ENCODE results near the gene FZD4. TPM values are rescaled to one million over a fixed set of nuclear protein-coding genes. Genes with fewer than 3 reads are reported as not detected.

The FZD4 gene
- total and polyA plus RNA-seq, 2 donors (not counting 1 experiment from before 2014, with no cell fraction given), result 0.01 to 0.02 TPM

DNA sequence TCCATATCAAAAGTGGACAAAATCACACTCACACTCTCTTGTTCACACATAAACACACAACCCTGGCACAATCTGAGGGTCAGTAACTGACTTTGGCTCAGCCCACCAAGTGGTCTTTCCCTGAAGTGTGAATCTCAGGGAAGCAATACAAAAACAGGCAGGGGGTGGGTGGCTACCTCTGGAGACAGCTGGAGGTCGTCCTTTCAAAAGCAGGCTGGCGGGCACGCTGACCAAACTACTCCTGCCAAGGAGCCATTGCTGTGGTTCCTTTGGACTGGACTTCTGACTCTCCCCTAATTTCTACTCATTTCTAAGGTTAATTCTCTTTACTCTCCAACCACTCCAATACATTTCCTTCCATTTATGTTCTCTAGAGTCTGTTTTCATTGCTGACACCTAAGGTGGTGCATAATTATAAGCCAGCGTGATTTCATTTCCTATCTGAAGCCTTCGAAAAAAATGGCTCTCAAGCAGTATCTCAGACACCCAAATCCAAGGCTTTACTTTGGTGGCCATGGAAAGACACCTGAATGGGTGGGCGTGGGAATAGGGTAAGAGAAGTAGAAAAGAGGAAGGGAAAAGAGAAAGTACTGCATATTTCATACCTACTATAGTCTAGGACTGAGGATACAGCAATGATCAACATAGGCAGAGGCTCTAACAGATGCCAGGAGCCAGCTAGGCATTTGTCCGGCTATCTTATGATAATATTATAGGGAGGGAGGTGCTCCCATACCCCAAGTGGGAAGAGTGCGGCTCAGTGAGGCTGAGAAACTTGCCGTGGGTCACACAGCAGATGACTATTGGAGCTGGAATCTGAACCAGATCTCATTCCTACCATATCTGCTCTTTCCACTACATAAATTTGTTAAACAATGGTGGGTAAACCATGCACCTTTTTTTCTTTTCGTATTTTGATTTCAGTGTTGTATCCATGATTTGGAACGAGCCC lies 22.0 kb downstream of the FZD4 start:
- H2AFZ ChIP-seq (ENCODE audit: insufficient read depth, low read depth, low read length, poor library complexity, severe bottlenecking), result no peak overlapping the region
- H3K36me3 ChIP-seq (replicated peaks in 1 of 2; ENCODE audit: control extremely low read depth in 1 of 2, control insufficient read depth in 1 of 2, extremely low read depth in 1 of 2, insufficient read depth in 2 of 2, low read length in 1 of 2), result no peaks in the 10 kb centered on the region
- no peak overlapping the region for H3K27ac Mint-ChIP-seq

DNA sequence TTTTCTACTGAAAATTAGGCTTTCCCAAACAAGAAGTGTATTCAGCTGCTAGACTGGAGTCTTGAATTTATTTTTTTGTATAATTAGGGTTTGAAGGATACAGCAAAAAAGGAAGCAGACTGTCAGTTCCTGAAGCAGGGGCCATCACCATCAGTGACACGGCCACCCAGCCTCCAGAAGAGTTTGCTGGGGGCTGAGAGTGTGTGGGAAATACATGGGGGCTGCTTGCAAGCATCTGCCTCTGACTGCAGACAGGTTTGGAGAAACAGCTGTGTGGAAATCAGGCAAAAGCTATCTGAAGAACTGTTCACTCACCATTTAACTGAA lies 23.0 kb downstream of the FZD4 start:
- no peaks in the 10 kb centered on the region for H3K9me3 ChIP-seq (ENCODE audit: control extremely low read depth in 1 of 3, control insufficient read depth in 2 of 3, insufficient read depth in 1 of 3, low read length in 2 of 3)
- CTCF ChIA-PET, result interaction anchor here (0.7 to 1.3 kb wide), 2 partner anchors 369 to 491 kb away, joined by 4 to 5 read pairs; no protein-coding TSS in a partner anchor
- H3K79me2 ChIP-seq (ENCODE audit: control insufficient read depth, insufficient read depth, low read length), result no peaks in the 10 kb centered on the region
- no peaks in the 10 kb centered on the region for H3K27me3 ChIP-seq (replicated peaks in 1 of 4; ENCODE audit: control extremely low read depth in 1 of 4, control insufficient read depth in 3 of 4, insufficient read depth in 4 of 4, low read length in 3 of 4)
- H3K4me1 ChIP-seq (ENCODE audit: control insufficient read depth in 2 of 2, insufficient read depth in 2 of 2, low read length in 2 of 2), result no peaks in the 10 kb centered on the region
- Mint-ChIP-seq H3K9me3 (ENCODE audit: insufficient read depth) (no peaks in the 10 kb centered on the region), H3K4me1 (no peaks in the 10 kb centered on the region), H3K4me3 (no peak overlapping the region), H3K27me3 (no peaks in the 10 kb centered on the region), H3K27ac (no peak overlapping the region)
- no CpG with 5 or more reads among the region's 1 CpG for WGBS (ENCODE audit: insufficient coverage)
- H2AFZ ChIP-seq (ENCODE audit: insufficient read depth, low read depth, low read length, poor library complexity, severe bottlenecking), result no peak overlapping the region
- no peak overlapping the region for H3K4me3 ChIP-seq (ENCODE audit: control extremely low read depth in 1 of 5, extremely low read depth in 1 of 5, insufficient read depth in 1 of 5, low read depth in 2 of 5, low read length in 4 of 5)
- POLR2A ChIA-PET, result no interaction called here
- no peaks in the 10 kb centered on the region for H3K36me3 ChIP-seq (replicated peaks in 1 of 2; ENCODE audit: control extremely low read depth in 1 of 2, control insufficient read depth in 1 of 2, extremely low read depth in 1 of 2, insufficient read depth in 2 of 2, low read length in 1 of 2)
- intact Hi-C loops (cut with micrococcal nuclease), result no loop called here
- TF ChIP-seq, protein P1, sequence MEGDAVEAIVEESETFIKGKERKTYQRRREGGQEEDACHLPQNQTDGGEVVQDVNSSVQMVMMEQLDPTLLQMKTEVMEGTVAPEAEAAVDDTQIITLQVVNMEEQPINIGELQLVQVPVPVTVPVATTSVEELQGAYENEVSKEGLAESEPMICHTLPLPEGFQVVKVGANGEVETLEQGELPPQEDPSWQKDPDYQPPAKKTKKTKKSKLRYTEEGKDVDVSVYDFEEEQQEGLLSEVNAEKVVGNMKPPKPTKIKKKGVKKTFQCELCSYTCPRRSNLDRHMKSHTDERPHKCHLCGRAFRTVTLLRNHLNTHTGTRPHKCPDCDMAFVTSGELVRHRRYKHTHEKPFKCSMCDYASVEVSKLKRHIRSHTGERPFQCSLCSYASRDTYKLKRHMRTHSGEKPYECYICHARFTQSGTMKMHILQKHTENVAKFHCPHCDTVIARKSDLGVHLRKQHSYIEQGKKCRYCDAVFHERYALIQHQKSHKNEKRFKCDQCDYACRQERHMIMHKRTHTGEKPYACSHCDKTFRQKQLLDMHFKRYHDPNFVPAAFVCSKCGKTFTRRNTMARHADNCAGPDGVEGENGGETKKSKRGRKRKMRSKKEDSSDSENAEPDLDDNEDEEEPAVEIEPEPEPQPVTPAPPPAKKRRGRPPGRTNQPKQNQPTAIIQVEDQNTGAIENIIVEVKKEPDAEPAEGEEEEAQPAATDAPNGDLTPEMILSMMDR (IDR thresholded peaks at IDR 0.05), result no peak
- no peak for TF ChIP-seq EZH2 (IDR thresholded peaks at IDR 0.05; ENCODE audit: borderline replicate concordance, insufficient read depth, low read depth, low read length, poor library complexity, severe bottlenecking)
- no peak overlapping the region for H3K27ac ChIP-seq (ENCODE audit: low read length in 2 of 2)
- no peaks in the 10 kb centered on the region for H4K20me1 ChIP-seq (ENCODE audit: control insufficient read depth, insufficient read depth, low read length, poor library complexity, severe bottlenecking)
- DNase-seq (no peak), ATAC-seq (ENCODE audit: low read depth) (no peak)
- H3K4me2 ChIP-seq (replicated peaks; ENCODE audit: low read depth, low read length, poor library complexity, severe bottlenecking), result no peak overlapping the region
- H3K9ac ChIP-seq (ENCODE audit: low read length), result no peak overlapping the region

More for the DNA sequence above, 22.0 kb downstream of the FZD4 start:
- Histone ChIP-seq H3K4me1 (ENCODE audit: control insufficient read depth in 2 of 2, insufficient read depth in 2 of 2, low read length in 2 of 2) (no peaks in the 10 kb centered on the region), H3K9ac (ENCODE audit: low read length) (no peak overlapping the region), H4K20me1 (ENCODE audit: control insufficient read depth, insufficient read depth, low read length, poor library complexity, severe bottlenecking) (no peaks in the 10 kb centered on the region), H3K4me3 (ENCODE audit: control extremely low read depth in 1 of 5, extremely low read depth in 1 of 5, insufficient read depth in 1 of 5, low read depth in 2 of 5, low read length in 4 of 5) (no peak overlapping the region), H3K79me2 (ENCODE audit: control insufficient read depth, insufficient read depth, low read length) (no peaks in the 10 kb centered on the region), H3K9me3 (ENCODE audit: control extremely low read depth in 1 of 3, control insufficient read depth in 2 of 3, insufficient read depth in 1 of 3, low read length in 2 of 3) (no peaks in the 10 kb centered on the region), H3K27ac (ENCODE audit: low read length in 2 of 2) (no peak overlapping the region), H3K27me3 (replicated peaks in 1 of 4; ENCODE audit: control extremely low read depth in 1 of 4, control insufficient read depth in 3 of 4, insufficient read depth in 4 of 4, low read length in 3 of 4) (no peaks in the 10 kb centered on the region), H3K4me2 (replicated peaks; ENCODE audit: low read depth, low read length, poor library complexity, severe bottlenecking) (no peak overlapping the region)
- TF ChIP-seq, protein P1 (IDR thresholded peaks at IDR 0.05), result no peak
- no peaks in the 10 kb centered on the region for H3K4me1 Mint-ChIP-seq
- H3K4me3 Mint-ChIP-seq, result no peak overlapping the region
- CTCF ChIA-PET, result interaction anchor here (1.3 to 2.5 kb wide), 2 partner anchors 357 to 490 kb away, joined by 4 to 9 read pairs; no protein-coding TSS in a partner anchor
- no peaks in the 10 kb centered on the region for H3K9me3 Mint-ChIP-seq (ENCODE audit: insufficient read depth)
- intact Hi-C loops (cut with micrococcal nuclease), result no loop called here
- DNase-seq (no peak), ATAC-seq (ENCODE audit: low read depth) (no peak)
- POLR2A ChIA-PET, result no interaction called here
- 96% methylated on average over 3 of the region's 11 CpGs for WGBS (ENCODE audit: insufficient coverage)
- peaks cover 2% of the 10 kb centered on the region for H3K27me3 Mint-ChIP-seq

Measured in B cell (primary cell).